Measurements from ENCODE around the gene GDF10.

DNA sequence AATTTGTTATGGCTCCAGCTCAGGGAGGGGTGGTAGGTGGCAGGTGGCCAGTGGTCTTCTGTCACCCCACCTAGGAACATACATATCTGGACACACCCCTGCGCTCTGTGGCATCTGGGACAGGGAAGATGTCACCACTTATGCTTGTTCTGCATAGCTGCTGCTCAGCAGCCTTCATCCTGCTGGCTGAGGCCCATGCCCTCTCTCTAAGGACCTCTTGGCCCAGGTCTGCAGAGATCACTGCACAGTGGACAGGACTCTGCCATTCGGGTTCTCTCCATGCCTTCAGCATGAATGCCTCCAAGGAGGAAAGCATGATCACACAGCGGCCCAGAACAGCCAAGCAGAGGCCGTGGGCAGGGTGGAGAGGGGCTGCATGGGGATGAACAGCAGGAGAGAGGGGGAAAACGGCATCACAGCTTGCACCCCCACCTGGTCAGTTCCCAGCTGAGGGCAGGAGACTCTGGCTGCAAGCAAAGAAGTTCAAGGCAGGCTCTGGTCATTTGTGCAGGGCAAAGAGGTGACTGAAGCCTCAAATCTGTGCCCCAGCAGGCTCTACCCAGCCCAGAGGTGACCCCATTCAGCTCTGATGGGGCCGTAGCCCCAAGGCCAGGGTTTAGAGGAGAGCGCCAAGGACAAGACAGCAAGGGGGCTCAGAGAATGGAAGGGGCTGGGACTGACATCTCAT, 47.8 kb upstream of the GDF10 start:
- TF ChIP-seq POLR2A (IDR thresholded peaks at IDR 0.05), result no peak
- no peak for TF ChIP-seq EP300 (IDR thresholded peaks at IDR 0.05)
- TF ChIP-seq, protein P1, sequence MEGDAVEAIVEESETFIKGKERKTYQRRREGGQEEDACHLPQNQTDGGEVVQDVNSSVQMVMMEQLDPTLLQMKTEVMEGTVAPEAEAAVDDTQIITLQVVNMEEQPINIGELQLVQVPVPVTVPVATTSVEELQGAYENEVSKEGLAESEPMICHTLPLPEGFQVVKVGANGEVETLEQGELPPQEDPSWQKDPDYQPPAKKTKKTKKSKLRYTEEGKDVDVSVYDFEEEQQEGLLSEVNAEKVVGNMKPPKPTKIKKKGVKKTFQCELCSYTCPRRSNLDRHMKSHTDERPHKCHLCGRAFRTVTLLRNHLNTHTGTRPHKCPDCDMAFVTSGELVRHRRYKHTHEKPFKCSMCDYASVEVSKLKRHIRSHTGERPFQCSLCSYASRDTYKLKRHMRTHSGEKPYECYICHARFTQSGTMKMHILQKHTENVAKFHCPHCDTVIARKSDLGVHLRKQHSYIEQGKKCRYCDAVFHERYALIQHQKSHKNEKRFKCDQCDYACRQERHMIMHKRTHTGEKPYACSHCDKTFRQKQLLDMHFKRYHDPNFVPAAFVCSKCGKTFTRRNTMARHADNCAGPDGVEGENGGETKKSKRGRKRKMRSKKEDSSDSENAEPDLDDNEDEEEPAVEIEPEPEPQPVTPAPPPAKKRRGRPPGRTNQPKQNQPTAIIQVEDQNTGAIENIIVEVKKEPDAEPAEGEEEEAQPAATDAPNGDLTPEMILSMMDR (IDR thresholded peaks at IDR 0.05), result no peak
